ENCODE measurements around the gene RNF145. TPM values are rescaled to one million over a fixed set of nuclear protein-coding genes. Genes with fewer than 3 reads are reported as not detected.
"Not testable (repeated sequence)": the region's sequence is repeated elsewhere in the genome, so short reads cannot be mapped to it uniquely, and the experiment has no call there.

Gene RNF145
- total RNA-seq, 6 donors from 2014 or later: 130 to 376 (median 232) TPM

- Histone ChIP-seq H3K27me3 (no peaks in the 10 kb centered on the region), H3K36me3 (no peaks in the 10 kb centered on the region), H3K4me1 (peaks cover 0 to 10% (median 1%) of the 10 kb centered on the region in 4 donors), H3K4me3 (no peak overlapping the region), H3K9me3 (no peaks in the 10 kb centered on the region), H3K27ac (no peak overlapping the region)
- TF ChIP-seq POLR2AphosphoS5 (IDR thresholded peaks at IDR 0.05) (no peak), POLR2A (IDR thresholded peaks at IDR 0.05) (no peak), CTCF (IDR thresholded peaks at IDR 0.05) (no peak), EP300 (IDR thresholded peaks at IDR 0.05) (no peak)
- ATAC-seq (ENCODE audit: low FRiP score in 2 of 2) (no peak), DNase-seq (peak in 1 of 2 donors; percentile 66)
- WGBS, 2 donors: 58 to 70% methylated on average over 3 of the region's 3 CpGs
Observed at GRCh38 chr5:159230657-159231056, 21.3 kb upstream of the RNF145 start.

- H3K36me3 ChIP-seq; H3K9me3 ChIP-seq; H3K27me3 ChIP-seq; H3K4me3 ChIP-seq; H3K4me1 ChIP-seq; ATAC-seq (ENCODE audit: low FRiP score in 2 of 2): not testable (repeated sequence)
- peak overlapping the region in 2 of 4 donors; percentile 21 to 31 for H3K27ac ChIP-seq
- whole genome bisulfite sequencing, 2 donors: 72 to 83% methylated on average over 5 of the region's 5 CpGs
- peak in 1 of 2 donors; percentile 63 for DNase-seq
Observed at GRCh38 chr5:159228097-159228496, 18.7 kb upstream of the RNF145 start.

DNA sequence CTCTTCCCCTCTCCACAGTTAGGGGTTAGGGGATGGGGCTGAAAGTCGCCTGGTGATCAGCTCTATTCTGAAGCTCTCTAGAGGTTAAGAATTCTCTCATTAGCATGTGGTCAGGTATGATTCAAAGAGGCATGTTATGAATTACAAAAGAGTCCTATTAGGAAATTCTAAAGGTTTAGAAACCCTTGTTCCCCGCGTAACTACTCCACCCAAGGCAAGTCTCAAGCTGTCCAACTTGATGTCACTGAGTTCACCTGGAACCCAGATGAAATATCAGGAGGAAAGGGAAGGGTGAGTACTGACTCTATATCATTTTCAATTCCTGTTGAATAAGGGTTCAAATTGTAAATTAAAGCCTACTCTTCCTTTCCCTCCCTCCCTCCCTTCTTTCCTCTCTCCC is 18.1 kb upstream of the RNF145 start:
- Histone ChIP-seq H3K4me3 (no peak overlapping the region), H3K36me3 (no peaks in the 10 kb centered on the region), H3K4me1 (peaks cover 0 to 10% (median 1%) of the 10 kb centered on the region in 4 donors), H3K27me3 (no peaks in the 10 kb centered on the region), H3K9me3 (no peaks in the 10 kb centered on the region), H3K27ac (peak overlapping the region in 1 of 4 donors; percentile 31)
- ATAC-seq (ENCODE audit: low FRiP score in 2 of 2): peak in 1 of 2 donors; percentile 55
- no peak for TF ChIP-seq CTCF (IDR thresholded peaks at IDR 0.05)
- no peak for TF ChIP-seq EP300 (IDR thresholded peaks at IDR 0.05)
- no peak for TF ChIP-seq POLR2AphosphoS5 (IDR thresholded peaks at IDR 0.05)
- no peak for TF ChIP-seq POLR2A (IDR thresholded peaks at IDR 0.05)
- DNase-seq: no peak
- WGBS, 2 donors: 59 to 60% methylated on average over 3 of the region's 3 CpGs

DNA sequence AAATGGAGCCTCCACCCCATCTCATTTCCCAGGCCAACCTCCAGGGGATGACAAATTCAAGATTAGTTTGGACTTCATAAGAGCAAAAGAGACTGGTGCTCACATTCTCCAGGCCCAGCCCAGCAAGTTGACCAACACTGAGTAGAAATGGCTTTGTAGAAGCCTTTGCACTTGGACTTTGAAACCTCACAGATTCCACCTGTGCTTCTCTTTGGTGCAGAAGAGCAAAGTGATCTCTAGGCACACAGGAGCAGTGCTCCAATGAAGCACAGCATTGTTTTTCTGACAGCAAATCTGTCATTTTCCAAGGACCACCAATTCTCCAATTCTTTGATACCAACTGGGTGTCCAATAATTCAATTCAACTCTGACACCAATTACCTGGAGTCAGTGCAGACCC is 17.1 kb upstream of the RNF145 start:
- ATAC-seq (ENCODE audit: low FRiP score in 2 of 2) (no peak), DNase-seq (no peak)
- H3K36me3 ChIP-seq: no peaks in the 10 kb centered on the region
- no peak overlapping the region for H3K4me3 ChIP-seq
- H3K9me3 ChIP-seq: no peaks in the 10 kb centered on the region
- TF ChIP-seq POLR2A (IDR thresholded peaks at IDR 0.05) (no peak), POLR2AphosphoS5 (IDR thresholded peaks at IDR 0.05) (no peak), CTCF (IDR thresholded peaks at IDR 0.05) (no peak), EP300 (IDR thresholded peaks at IDR 0.05) (no peak)
- no peaks in the 10 kb centered on the region for H3K27me3 ChIP-seq
- H3K4me1 ChIP-seq: peaks cover 0 to 10% (median 1%) of the 10 kb centered on the region in 4 donors
- no peak overlapping the region for H3K27ac ChIP-seq

GRCh38 chr5:159224471-159224870 is 15.1 kb upstream of the RNF145 start:
- 76 to 79% methylated on average over 2 of the region's 2 CpGs for WGBS, 2 donors
- no peak for TF ChIP-seq CTCF (IDR thresholded peaks at IDR 0.05)
- no peak for TF ChIP-seq POLR2A (IDR thresholded peaks at IDR 0.05)
- TF ChIP-seq EP300 (IDR thresholded peaks at IDR 0.05): no peak
- TF ChIP-seq POLR2AphosphoS5 (IDR thresholded peaks at IDR 0.05): no peak
- no peaks in the 10 kb centered on the region for H3K9me3 ChIP-seq
- no peak overlapping the region for H3K4me3 ChIP-seq
- DNase-seq (no peak), ATAC-seq (ENCODE audit: low FRiP score in 2 of 2) (no peak)
- no peaks in the 10 kb centered on the region for H3K36me3 ChIP-seq
- peaks cover 0 to 2% (median 0%) of the 10 kb centered on the region in 4 donors for H3K4me1 ChIP-seq
- no peaks in the 10 kb centered on the region for H3K27me3 ChIP-seq
- no peak overlapping the region for H3K27ac ChIP-seq
